Motor neuron (in vitro differentiated cells): Measurements from ENCODE around the gene FOXS1. TPM values are rescaled to one million over a fixed set of nuclear protein-coding genes. Genes with fewer than 3 reads are reported as not detected.
"Not testable (repeated sequence)": the region's sequence is repeated elsewhere in the genome, so short reads cannot be mapped to it uniquely, and the experiment has no call there.

Experiments
- ATAC-seq, 8 experiments: fragments of 200-7000 bp; cut with Tn5 transposase; replicated peaks in 6 of 8; 2 replicates each; pipeline ENCODE4 v1.8.0; 2021; ENCODE audit warnings: mild to moderate bottlenecking in 8 of 8, moderate library complexity in 8 of 8
- H3K27ac ChIP-seq, 2 donors: fragments of 250-450 bp; sonication (Bioruptor Pico); 2 replicates each; pipeline ENCODE4 v1.9.0; 2021; ENCODE audit warnings: antibody characterized with exemption in 2 of 2, mild to moderate bottlenecking in 2 of 2, moderate library complexity in 1 of 2
- H3K4me1 ChIP-seq, 2 donors: fragments of 250-450 bp; sonication (Bioruptor Pico); replicated peaks in 1 of 2; 2 replicates each; pipeline ENCODE4 v1.6.1; 2021; ENCODE audit warnings: antibody characterized with exemption in 2 of 2, mild to moderate bottlenecking in 2 of 2, moderate library complexity in 1 of 2
- H3K4me3 ChIP-seq, 5 donors: fragments of 250-450 bp; sonication (Bioruptor Pico); 2 replicates each; pipeline ENCODE4 v1.9.0; 2021; ENCODE audit warnings: antibody characterized with exemption in 5 of 5, mild to moderate bottlenecking in 5 of 5, moderate library complexity in 4 of 5
- WGBS, 10 experiments: fragments of 450-650 bp; shearing (Covaris generic); methylation state at CpG; one replicate each; pipeline ENCODE4 v1.0.0; 2022; 5-methylcytosine and 5-hydroxymethylcytosine counted together
- in situ Hi-C, 9 experiments: fragments of 400-800 bp; cut with MboI; loops; one replicate each; pipeline ENCODE4 v1.15.0; 2021; ENCODE audit warnings: low sequenced_read_pairs in 9 of 9, low pct_unique_long_range_greater_than_20kb in 2 of 9; ENCODE audit not compliant: unreplicated experiment in 9 of 9
- total RNA-seq, 8 experiments: library from RNA; unstranded; fragments of 300-600 nt; gene quantifications; 2 replicates each; pipeline versions ENCODE4 v1.2.3 to v1.2.4, GENCODE V29; 2022

FOXS1 gene
- total RNA-seq, 8 experiments from 2014 or later: 0.31 to 35.7 (median 0.64) TPM; not detected in 1

GRCh38 chr20:31835554-31835953 is 9.8 kb downstream of the FOXS1 start:
- Histone ChIP-seq H3K4me3 (no peak overlapping the region), H3K4me1 (peaks cover 8 to 18% of the 10 kb centered on the region in 2 donors), H3K27ac (peak overlapping the region in 1 of 2 donors; percentile 10)
- in situ Hi-C loops: loop anchor here in 2 of 9 experiments (25.0 kb wide), 2 partner anchors 252 to 827 kb away; partner anchors contain the start of gene C20orf203 (in 1 of the 2)
- 85 to 100% methylated on average over 1 to 6 of the region's 9 CpGs; no CpG with 5 or more reads in 8 of the 10 experiments for WGBS, 10 experiments
- peak in 2 of 8 experiments; percentile 6 to 11 for ATAC-seq

- ATAC-seq: peak in 6 of 8 experiments; percentile 2 to 24 (median 14)
- in situ Hi-C loops: loop anchor here in 2 of 9 experiments (25.0 kb wide), 2 partner anchors 253 to 828 kb away; partner anchors contain the start of gene C20orf203 (in 1 of the 2)
- peaks cover 8 to 18% of the 10 kb centered on the region in 2 donors for H3K4me1 ChIP-seq
- no peak overlapping the region for H3K4me3 ChIP-seq
- H3K27ac ChIP-seq: no peak overlapping the region
- 0% methylated on average over 1 of the region's 20 CpGs; no CpG with 5 or more reads in 9 of the 10 experiments for WGBS, 10 experiments
Measured at GRCh38 chr20:31833931-31834521, 11.4 kb downstream of the FOXS1 start.

- Histone ChIP-seq H3K4me1 (peaks cover 8 to 18% of the 10 kb centered on the region in 2 donors), H3K4me3 (no peak overlapping the region), H3K27ac (no peak overlapping the region)
- in situ Hi-C loops: loop anchor here in 2 of 9 experiments (25.0 kb wide), 2 partner anchors 254 to 829 kb away; partner anchors contain the start of gene C20orf203 (in 1 of the 2)
- WGBS, 10 experiments: 14 to 100% (median 69%) methylated on average over 1 to 7 of the region's 14 CpGs; no CpG with 5 or more reads in 2 of the 10 experiments
- peak; percentile 6 to 67 (median 40) for ATAC-seq
Measured at GRCh38 chr20:31833130-31833930, 12.1 kb downstream of the FOXS1 start.

GRCh38 chr20:31831771-31832306 is 13.6 kb downstream of the FOXS1 start:
- 60 to 100% (median 91%) methylated on average over 1 to 3 of the region's 17 CpGs; no CpG with 5 or more reads in 6 of the 10 experiments for WGBS, 10 experiments
- Histone ChIP-seq H3K27ac (no peak overlapping the region), H3K4me1 (peaks cover 8 to 13% of the 10 kb centered on the region in 2 donors), H3K4me3 (no peak overlapping the region)
- no peak for ATAC-seq
- in situ Hi-C loops: loop anchor here in 2 of 9 experiments (25.0 kb wide), 2 partner anchors 255 to 830 kb away; partner anchors contain the start of gene C20orf203 (in 1 of the 2)

GRCh38 chr20:31831211-31831610 is 14.2 kb downstream of the FOXS1 start:
- no peak overlapping the region for H3K27ac ChIP-seq
- ATAC-seq: no peak
- 57 to 100% (median 80%) methylated on average over 1 to 4 of the region's 6 CpGs; no CpG with 5 or more reads in 4 of the 10 experiments for WGBS, 10 experiments
- H3K4me1 ChIP-seq: peaks cover 6 to 10% of the 10 kb centered on the region in 2 donors
- in situ Hi-C loops: loop anchor here in 2 of 9 experiments (25.0 kb wide), 2 partner anchors 256 to 831 kb away; partner anchors contain the start of gene C20orf203 (in 1 of the 2)
- H3K4me3 ChIP-seq: no peak overlapping the region

- in situ Hi-C loops: loop anchor here in 2 of 9 experiments (25.0 kb wide), 2 partner anchors 257 to 832 kb away; partner anchors contain the start of gene C20orf203 (in 1 of the 2)
- no peak overlapping the region for H3K4me3 ChIP-seq
- no peak overlapping the region for H3K27ac ChIP-seq
- no peak for ATAC-seq
- H3K4me1 ChIP-seq: peaks cover 2 to 5% of the 10 kb centered on the region in 2 donors
- 50 to 93% (median 87%) methylated on average over 1 to 5 of the region's 8 CpGs; no CpG with 5 or more reads in 6 of the 10 experiments for WGBS, 10 experiments
Measured at GRCh38 chr20:31830406-31830981, 14.9 kb downstream of the FOXS1 start.

- ATAC-seq: no peak
- Histone ChIP-seq H3K4me3 (no peak overlapping the region), H3K4me1 (peaks cover 2 to 5% of the 10 kb centered on the region in 2 donors), H3K27ac (no peak overlapping the region)
- in situ Hi-C loops: loop anchor here in 2 of 9 experiments (25.0 kb wide), 2 partner anchors 258 to 833 kb away; partner anchors contain the start of gene C20orf203 (in 1 of the 2)
- WGBS, 10 experiments: 92 to 96% (median 95%) methylated on average over 3 to 6 of the region's 6 CpGs; no CpG with 5 or more reads in 6 of the 10 experiments
Measured at GRCh38 chr20:31829731-31830130, 15.7 kb downstream of the FOXS1 start.

GRCh38 chr20:31828016-31828415 is 17.4 kb downstream of the FOXS1 start:
- not testable (repeated sequence) for H3K27ac ChIP-seq, ATAC-seq, H3K4me3 ChIP-seq
- in situ Hi-C loops: loop anchor here in 2 of 9 experiments (25.0 kb wide), 2 partner anchors 259 to 834 kb away; partner anchors contain the start of gene C20orf203 (in 1 of the 2)
- H3K4me1 ChIP-seq: peaks cover 9 to 12% of the 10 kb centered on the region in 2 donors
- whole genome bisulfite sequencing, 10 experiments: 92 to 100% (median 100%) methylated on average over 1 to 7 of the region's 11 CpGs; no CpG with 5 or more reads in 5 of the 10 experiments

- 20 to 83% (median 40%) methylated on average over 1 to 2 of the region's 2 CpGs; no CpG with 5 or more reads in 6 of the 10 experiments for WGBS, 10 experiments
- in situ Hi-C loops: loop anchor here in 2 of 9 experiments (25.0 kb wide), 2 partner anchors 260 to 835 kb away; partner anchors contain the start of gene C20orf203 (in 1 of the 2)
- Histone ChIP-seq H3K4me3 (no peak overlapping the region), H3K4me1 (peaks cover 10 to 14% of the 10 kb centered on the region in 2 donors), H3K27ac (no peak overlapping the region)
- ATAC-seq: no peak
Measured at GRCh38 chr20:31827059-31827458, 18.3 kb downstream of the FOXS1 start.

GRCh38 chr20:31826074-31826473 is 19.3 kb downstream of the FOXS1 start:
- H3K4me3 ChIP-seq: no peak overlapping the region
- in situ Hi-C loops: loop anchor here in 2 of 9 experiments (25.0 kb wide), 2 partner anchors 261 to 836 kb away; partner anchors contain the start of gene C20orf203 (in 1 of the 2)
- no peak for ATAC-seq
- WGBS, 10 experiments: 37 to 100% (median 88%) methylated on average over 1 to 5 of the region's 5 CpGs; no CpG with 5 or more reads in 2 of the 10 experiments
- no peak overlapping the region for H3K27ac ChIP-seq
- peaks cover 10 to 14% of the 10 kb centered on the region in 2 donors for H3K4me1 ChIP-seq

GRCh38 chr20:31824554-31825313 is 20.7 kb downstream of the FOXS1 start:
- H3K4me1 ChIP-seq: peaks cover 10 to 14% of the 10 kb centered on the region in 2 donors
- 30 to 100% (median 85%) methylated on average over 1 to 7 of the region's 14 CpGs; no CpG with 5 or more reads in 3 of the 10 experiments for WGBS, 10 experiments
- no peak overlapping the region for H3K4me3 ChIP-seq
- H3K27ac ChIP-seq: no peak overlapping the region
- no peak for ATAC-seq
- in situ Hi-C loops: loop anchor here in 2 of 9 experiments (25.0 kb wide), 2 partner anchors 263 to 838 kb away; partner anchors contain the start of gene C20orf203 (in 1 of the 2)
